B cell (primary cell): ENCODE results near the gene YIF1A. TPM values are rescaled to one million over a fixed set of nuclear protein-coding genes. Genes with fewer than 3 reads are reported as not detected.

Experiments used
- ATAC-seq: fragments of 200-7000 bp; cut with Tn5 transposase; one replicate; pipeline ENCODE4 v1.10.0; 2021; ENCODE audit warnings: low read depth, mild to moderate bottlenecking, moderate number of reproducible peaks, moderate library complexity
- CTCF ChIA-PET: fragments of 350-600 bp; sonication (Branson Sonifier 250); formaldehyde crosslinking; loops from one replicate; lab custom pipeline; 2021; ENCODE audit warnings: antibody characterized with exemption, inconsistent platforms; lab: Charles Lee
- POLR2A ChIA-PET: fragments of 350-600 bp; sonication (Branson Sonifier 250); formaldehyde crosslinking; loops from one replicate; lab custom pipeline; 2021; ENCODE audit warnings: antibody characterized with exemption; lab: Charles Lee
- DNase-seq: peaks from one replicate; pipeline ENCODE4 v3.0.0; 2013
- H2AFZ ChIP-seq: 2 replicates; pipeline ENCODE4 v1.6.1; 2012; ENCODE audit warnings: mild to moderate bottlenecking, low read depth, low read length; ENCODE audit not compliant: insufficient read depth, poor library complexity, severe bottlenecking
- H3K27ac ChIP-seq, 2 donors: 1 replicate in 1 of 2; 2 replicates in 1 of 2; pipeline ENCODE4 v1.5.1; 2012 to 2013; ENCODE audit warnings: low read length in 2 of 2, mild to moderate bottlenecking in 2 of 2, moderate library complexity in 1 of 2
- H3K27me3 ChIP-seq, 4 experiments: fragments of 200-600 bp in 1 of 4; sonication (generic) in 1 of 4; replicated peaks in 1 of 4; 1 replicate in 2 of 4; 2 replicates in 2 of 4; pipeline versions ENCODE4 v1.6.1 to v1.7.0; 2013 to 2016; ENCODE audit warnings: low read length in 3 of 4, mild to moderate bottlenecking in 2 of 4, mixed read lengths in 1 of 4, moderate library complexity in 1 of 4; ENCODE audit not compliant: insufficient read depth in 4 of 4, control insufficient read depth in 3 of 4; ENCODE audit errors: control extremely low read depth in 1 of 4
- H3K36me3 ChIP-seq, 2 experiments: replicated peaks in 1 of 2; 1 replicate in 1 of 2; 2 replicates in 1 of 2; pipeline versions ENCODE4 v1.6.1 to v1.7.1; 2013; ENCODE audit warnings: low read length in 1 of 2; ENCODE audit not compliant: insufficient read depth in 2 of 2, control insufficient read depth in 1 of 2; ENCODE audit errors: control extremely low read depth in 1 of 2, extremely low read depth in 1 of 2
- H3K4me1 ChIP-seq, 2 donors: fragments of 200-600 bp in 1 of 2; sonication (generic) in 1 of 2; 1 replicate in 1 of 2; 2 replicates in 1 of 2; pipeline versions ENCODE4 v1.5.1 to v1.6.1; 2013 to 2017; ENCODE audit warnings: low read length in 2 of 2; ENCODE audit not compliant: control insufficient read depth in 2 of 2, insufficient read depth in 2 of 2
- H3K4me2 ChIP-seq: replicated peaks from 2 replicates; pipeline ENCODE3; 2012; ENCODE audit warnings: mild to moderate bottlenecking, low read depth, low read length; ENCODE audit not compliant: poor library complexity, severe bottlenecking
- H3K4me3 ChIP-seq, 5 experiments: fragments of 200-600 bp in 1 of 5; sonication (generic) in 1 of 5; 1 replicate in 3 of 5; 2 replicates in 2 of 5; pipeline versions ENCODE4 v1.5.1 to v1.7.0; 2011 to 2016; ENCODE audit warnings: low read length in 4 of 5, mild to moderate bottlenecking in 4 of 5, low read depth in 2 of 5, control low read depth in 1 of 5, moderate library complexity in 1 of 5; ENCODE audit not compliant: insufficient read depth in 1 of 5; ENCODE audit errors: control extremely low read depth in 1 of 5, extremely low read depth in 1 of 5
- H3K79me2 ChIP-seq: fragments of 200-600 bp; sonication (generic); one replicate; pipeline ENCODE4 v1.6.0; 2016; ENCODE audit warnings: low read length; ENCODE audit not compliant: control insufficient read depth, insufficient read depth
- H3K9ac ChIP-seq: fragments of 200-600 bp; sonication (generic); 2 replicates; pipeline ENCODE4 v1.6.1; 2017; ENCODE audit warnings: mild to moderate bottlenecking, low read length, moderate library complexity
- H3K9me3 ChIP-seq, 3 donors: one replicate each; pipeline versions ENCODE4 v1.6.1 to v1.7.1; 2013; ENCODE audit warnings: low read length in 2 of 3; ENCODE audit not compliant: control insufficient read depth in 2 of 3, insufficient read depth in 1 of 3; ENCODE audit errors: control extremely low read depth in 1 of 3
- H4K20me1 ChIP-seq: 2 replicates; pipeline ENCODE4 v1.6.0; 2012; ENCODE audit warnings: mild to moderate bottlenecking, low read length; ENCODE audit not compliant: insufficient read depth, control insufficient read depth, poor library complexity, severe bottlenecking
- H3K27ac Mint-ChIP-seq: one replicate; pipeline ENCODE4 v1.8.0; 2021; ENCODE audit warnings: mixed read lengths
- H3K27me3 Mint-ChIP-seq: one replicate; pipeline ENCODE4 v1.8.0; 2021; ENCODE audit warnings: mixed read lengths
- H3K4me1 Mint-ChIP-seq: one replicate; pipeline ENCODE4 v1.8.0; 2021; ENCODE audit warnings: mixed read lengths
- H3K4me3 Mint-ChIP-seq: one replicate; pipeline ENCODE4 v1.8.0; 2021; ENCODE audit warnings: mixed read lengths
- H3K9me3 Mint-ChIP-seq: one replicate; pipeline ENCODE4 v1.8.0; 2022; ENCODE audit warnings: mixed read lengths; ENCODE audit not compliant: insufficient read depth
- CTCF ChIP-seq: fragments of 200-600 bp; IDR thresholded peaks from one replicate; pipeline ENCODE4 v1.8.0; 2022; ENCODE audit warnings: antibody characterized with exemption, mild to moderate bottlenecking
- EZH2 ChIP-seq: IDR thresholded peaks from 2 replicates; pipeline ENCODE4 v1.6.1; 2012; ENCODE audit warnings: borderline replicate concordance, low read depth, mild to moderate bottlenecking, moderate library complexity, low read length; ENCODE audit not compliant: insufficient read depth, poor library complexity, severe bottlenecking
- WGBS: methylation state at CpG from one replicate; pipeline ENCODE4 v1.1.5; 2013; ENCODE audit warnings: missing lambda C conversion rate; ENCODE audit not compliant: insufficient coverage; 5-methylcytosine and 5-hydroxymethylcytosine counted together
- intact Hi-C: fragments of 100-400 bp; cut with micrococcal nuclease; formaldehyde crosslinking; loops from one replicate; pipeline ENCODE4 v1.10.0; 2022
- polyA plus RNA-seq: library from polyadenylated mRNA; depleted of rRNA; stranded (reverse); fragments of >200 nt; gene quantifications from 2 replicates; pipeline ENCODE4 v1.2.3, GENCODE V29; 2012
- total RNA-seq, 2 donors: library from RNA; stranded (reverse); fragments of 120-200 nt in 1 of 2; gene quantifications; 1 replicate in 1 of 2; 2 replicates in 1 of 2; pipeline versions ENCODE4 v1.2.3 to v1.2.4, GENCODE V29; 2013 to 2022

Gene YIF1A
- total and polyA plus RNA-seq, 2 donors (not counting 1 experiment from before 2014, with no cell fraction given), result 43.9 to 95.0 TPM

DNA sequence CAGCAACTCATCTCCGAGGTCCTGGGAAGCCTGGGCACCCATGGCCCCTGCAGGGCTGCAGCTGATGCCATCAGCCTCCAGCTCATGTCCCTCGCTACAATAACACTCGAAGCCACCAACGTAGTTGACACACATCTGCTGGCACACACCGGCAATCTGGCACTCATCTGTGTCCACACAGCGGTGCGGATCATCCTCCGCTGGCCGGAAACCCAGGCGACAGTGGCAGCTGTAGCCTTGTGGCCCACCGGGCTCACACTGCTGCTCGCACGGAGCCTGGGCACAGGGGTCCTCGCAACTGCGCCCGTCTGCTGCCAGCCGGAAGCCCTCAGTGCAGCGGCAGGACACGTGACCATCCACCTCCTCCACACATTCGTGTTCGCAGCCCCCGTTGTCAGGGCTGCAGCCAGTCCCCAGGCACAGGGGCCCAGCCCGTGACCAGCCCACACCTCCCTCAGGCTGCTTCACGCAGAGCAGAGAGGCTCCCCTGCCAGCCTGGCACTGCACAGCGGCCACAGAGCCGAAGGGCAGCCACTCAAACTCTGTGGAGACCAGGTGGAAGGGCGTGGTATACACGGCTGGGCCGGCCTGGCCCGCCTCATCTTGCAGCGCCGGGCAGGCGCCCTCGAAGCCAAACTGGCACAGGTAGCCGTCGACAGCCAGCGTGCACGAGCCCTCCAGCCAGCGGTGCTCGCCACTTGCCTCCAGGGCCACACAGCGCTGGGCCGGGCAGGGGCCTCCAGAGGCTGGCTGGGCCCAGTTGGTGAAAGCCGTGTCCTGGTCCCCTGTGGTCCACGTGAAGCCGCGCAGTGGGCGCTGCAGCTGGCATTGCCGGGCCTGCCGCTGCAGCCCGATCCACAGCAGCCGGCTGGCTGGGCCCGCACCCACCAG, 27.2 kb upstream of the YIF1A start:
- no peaks in the 10 kb centered on the region for H3K9me3 Mint-ChIP-seq
- no peaks in the 10 kb centered on the region for H3K27me3 Mint-ChIP-seq
- Histone ChIP-seq H4K20me1 (no peaks in the 10 kb centered on the region), H3K4me1 (peaks cover 35 to 46% of the 10 kb centered on the region in 2 donors), H3K27ac (no peak overlapping the region), H3K9ac (no peak overlapping the region), H2AFZ (peak overlapping the region; percentile 50), H3K36me3 (no peaks in the 10 kb centered on the region), H3K27me3 (no peaks in the 10 kb centered on the region), H3K4me2 (peak overlapping the region; percentile 77), H3K79me2 (no peaks in the 10 kb centered on the region), H3K9me3 (no peaks in the 10 kb centered on the region), H3K4me3 (no peak overlapping the region)
- CTCF ChIA-PET, result interaction anchor here (2.0 kb wide), 1 partner anchor 28 kb away, joined by 6 read pairs; no protein-coding TSS in a partner anchor
- ATAC-seq (no peak), DNase-seq (no peak)
- POLR2A ChIA-PET, result interaction anchor here (0.6 to 0.8 kb wide), 5 partner anchors 29 to 441 kb away, joined by 3 to 7 read pairs (median 4); no protein-coding TSS in a partner anchor
- peaks cover 53% of the 10 kb centered on the region for H3K4me1 Mint-ChIP-seq
- peak overlapping the region; percentile 75 for H3K27ac Mint-ChIP-seq
- intact Hi-C loops, result no loop called here
- peak overlapping the region; percentile 54 for H3K4me3 Mint-ChIP-seq
- 92% methylated on average over 52 of the region's 52 CpGs for WGBS
- no peak for TF ChIP-seq CTCF
- no peak for TF ChIP-seq EZH2

DNA sequence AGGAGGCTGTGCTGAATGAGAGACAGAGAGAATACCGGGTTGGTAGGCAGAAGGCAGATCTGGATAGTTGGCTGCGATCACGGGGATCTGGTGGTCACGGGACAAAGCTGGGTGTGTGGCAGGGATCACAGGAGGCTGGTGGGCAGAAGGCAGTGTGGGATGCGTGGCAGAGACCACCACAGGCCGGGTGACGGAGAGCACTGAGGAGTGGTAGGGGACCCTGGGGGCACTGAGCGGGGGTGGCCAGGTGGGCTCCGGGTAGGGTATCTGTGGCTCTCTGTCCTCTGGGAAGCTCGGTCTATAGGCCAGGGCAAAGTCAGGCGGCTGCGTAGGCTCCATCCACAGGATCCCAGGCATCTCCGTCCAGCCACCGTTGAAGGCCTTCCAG, 26.5 kb upstream of the YIF1A start:
- WGBS, result 95% methylated on average over 14 of the region's 14 CpGs
- Histone ChIP-seq H4K20me1 (no peaks in the 10 kb centered on the region), H3K36me3 (no peaks in the 10 kb centered on the region), H2AFZ (no peak overlapping the region), H3K4me2 (no peak overlapping the region), H3K9me3 (no peaks in the 10 kb centered on the region), H3K27me3 (no peaks in the 10 kb centered on the region), H3K9ac (no peak overlapping the region), H3K4me3 (no peak overlapping the region), H3K27ac (no peak overlapping the region), H3K4me1 (peaks cover 35 to 46% of the 10 kb centered on the region in 2 donors), H3K79me2 (no peaks in the 10 kb centered on the region)
- H3K27me3 Mint-ChIP-seq, result no peaks in the 10 kb centered on the region
- CTCF ChIA-PET, result no interaction called here
- peaks cover 53% of the 10 kb centered on the region for H3K4me1 Mint-ChIP-seq
- DNase-seq, result no peak
- POLR2A ChIA-PET, result no interaction called here
- no peaks in the 10 kb centered on the region for H3K9me3 Mint-ChIP-seq
- intact Hi-C loops, result no loop called here
- no peak for ATAC-seq
- peak overlapping the region; percentile 75 for H3K27ac Mint-ChIP-seq
- peak overlapping the region; percentile 54 for H3K4me3 Mint-ChIP-seq
- TF ChIP-seq CTCF (no peak), EZH2 (no peak)
